GM12878 (cell line): Measurements from ENCODE around the gene GMPR2.

Experiments used
- CEBPB ChIP-seq, 2 experiments: fragments of 150-350 bp in 1 of 2; IDR thresholded peaks; 2 replicates each; pipeline ENCODE4 v1.6.1; 2012 to 2014; ENCODE audit warnings: low read depth in 2 of 2, low read length in 2 of 2, borderline replicate concordance in 1 of 2, inconsistent platforms in 1 of 2
- CTCF ChIP-seq, 3 experiments: IDR thresholded peaks in 2 of 3; conservative IDR thresholded peaks in 1 of 3; 2 replicates each; pipeline ENCODE4 v1.5.1; 2011; ENCODE audit warnings: low read depth in 3 of 3, low read length in 3 of 3, mild to moderate bottlenecking in 3 of 3, control low read depth in 2 of 3, moderate library complexity in 2 of 3, inconsistent platforms in 1 of 3, mixed read lengths in 1 of 3; ENCODE audit not compliant: control insufficient read depth in 2 of 3, insufficient read depth in 1 of 3; ENCODE audit errors: extremely low read depth in 1 of 3
- EZH2 ChIP-seq: IDR thresholded peaks from 2 replicates; pipeline ENCODE4 v1.6.1; 2012; ENCODE audit warnings: low read depth, mild to moderate bottlenecking, control low read depth, inconsistent platforms, low read length, borderline replicate concordance; ENCODE audit not compliant: control insufficient read depth
- POLR2AphosphoS5 ChIP-seq: IDR thresholded peaks from 2 replicates; pipeline ENCODE4 v1.6.1; 2011; ENCODE audit warnings: mild to moderate bottlenecking, low read length, inconsistent platforms
- SP1 ChIP-seq: IDR thresholded peaks from one replicate; pipeline ENCODE4 v1.6.1; 2011; ENCODE audit warnings: low read depth, low read length
- USF1 ChIP-seq: IDR thresholded peaks from 2 replicates; pipeline ENCODE4 v1.6.1; 2011; ENCODE audit warnings: borderline replicate concordance, low read depth, mild to moderate bottlenecking, moderate library complexity, mixed read lengths, low read length; ENCODE audit not compliant: insufficient read depth; ENCODE audit errors: extremely low read length

GRCh38 chr14:24185741-24186140 is 47.0 kb upstream of the GMPR2 start:
- TF ChIP-seq CEBPB (IDR thresholded peaks at IDR 0.05; ENCODE audit: borderline replicate concordance in 1 of 2, low read depth in 2 of 2, low read length in 2 of 2) (no peak), CTCF (IDR thresholded peaks at IDR 0.05 in 2 of 3, conservative IDR thresholded peaks at IDR 0.05 in 1 of 3; ENCODE audit: control insufficient read depth in 2 of 3, extremely low read depth in 1 of 3, insufficient read depth in 1 of 3, low read depth in 3 of 3, low read length in 3 of 3) (no peak), POLR2AphosphoS5 (no peak), SP1 (no peak), EZH2 (no peak), USF1 (no peak)
